A673 (cell line): Measurements from ENCODE around the gene AADACL3. TPM values are rescaled to one million over a fixed set of nuclear protein-coding genes. Genes with fewer than 3 reads are reported as not detected.

ENCODE experiments used
- BruUV-seq: library from RNA; stranded (reverse); fragments of 400-500 nt; replicated peaks from 2 replicates; lab custom pipeline; 2021; lab: Mats Ljungman, UMichigan
- CTCF ChIA-PET: fragments of 300-600 bp; sonication (Branson Sonifier 250); formaldehyde crosslinking; loops from one replicate; lab custom pipeline; 2022; ENCODE audit warnings: antibody characterized with exemption; lab: Charles Lee
- POLR2A ChIA-PET: fragments of 300-600 bp; sonication (Branson Sonifier 250); formaldehyde crosslinking; loops from one replicate; lab custom pipeline; 2022; ENCODE audit warnings: antibody characterized with exemption; ENCODE audit not compliant: low non-redundant PET; lab: Charles Lee
- DNase-seq: peaks from one replicate; pipeline ENCODE4 v3.0.0-alpha.2; 2015; ENCODE audit warnings: low spot score
- H3K27ac ChIP-seq: fragments of 200-600 bp; sonication (generic); 2 replicates; pipeline ENCODE4 v1.5.1; 2016; ENCODE audit warnings: mixed run types, low read depth, mild to moderate bottlenecking, mixed read lengths, antibody characterized with exemption, low read length; ENCODE audit not compliant: poor library complexity, severe bottlenecking
- H3K27me3 ChIP-seq: fragments of 200-600 bp; sonication (generic); replicated peaks from 2 replicates; pipeline ENCODE4 v1.6.1; 2017; ENCODE audit warnings: mixed run types, low read depth, mild to moderate bottlenecking, mixed read lengths, antibody characterized with exemption, low read length; ENCODE audit not compliant: insufficient read depth, poor library complexity
- H3K36me3 ChIP-seq: fragments of 200-600 bp; sonication (generic); 2 replicates; pipeline ENCODE4 v1.6.1; 2016; ENCODE audit warnings: mixed run types, mild to moderate bottlenecking, mixed read lengths, antibody characterized with exemption, low read length; ENCODE audit not compliant: insufficient read depth, poor library complexity, severe bottlenecking
- H3K4me1 ChIP-seq: fragments of 200-600 bp; sonication (generic); 2 replicates; pipeline ENCODE4 v1.6.1; 2017; ENCODE audit warnings: mixed run types, mild to moderate bottlenecking, mixed read lengths, antibody characterized with exemption, low read length; ENCODE audit not compliant: insufficient read depth, poor library complexity, severe bottlenecking
- H3K4me3 ChIP-seq: fragments of 200-600 bp; sonication (generic); 2 replicates; pipeline ENCODE4 v1.5.1; 2016; ENCODE audit warnings: low read depth, mixed run types, mild to moderate bottlenecking, mixed read lengths, low read length; ENCODE audit not compliant: poor library complexity, severe bottlenecking
- H3K9me3 ChIP-seq: fragments of 200-600 bp; sonication (generic); 2 replicates; pipeline ENCODE4 v1.6.1; 2016; ENCODE audit warnings: mixed run types, low read depth, mild to moderate bottlenecking, mixed read lengths, antibody characterized with exemption, low read length; ENCODE audit not compliant: poor library complexity, severe bottlenecking
- CTCF ChIP-seq: fragments of 300-800, 200-600 bp; sonication (generic); conservative IDR thresholded peaks from 2 replicates; pipeline ENCODE4 v1.5.1; 2017; ENCODE audit warnings: low read depth, mild to moderate bottlenecking, antibody characterized with exemption, low read length, moderate library complexity, mixed read lengths
- EZH2 ChIP-seq: fragments of 200-600 bp; sonication (generic); IDR thresholded peaks from 2 replicates; pipeline ENCODE4 v1.6.1; 2017; ENCODE audit warnings: borderline replicate concordance, low read depth, mild to moderate bottlenecking, mixed read lengths, antibody characterized with exemption, low read length; ENCODE audit not compliant: poor library complexity, severe bottlenecking
- intact Hi-C: fragments of 100-400 bp; cut with micrococcal nuclease; formaldehyde crosslinking; loops from one replicate; pipeline ENCODE4 v1.10.0; 2022; ENCODE audit not compliant: unreplicated experiment
- total RNA-seq: library from RNA; stranded (reverse); gene quantifications from 2 replicates; pipeline ENCODE4 v1.2.3, GENCODE V29; 2021

The AADACL3 gene
- total RNA-seq, 1 experiment from 2014 or later = not detected

DNA sequence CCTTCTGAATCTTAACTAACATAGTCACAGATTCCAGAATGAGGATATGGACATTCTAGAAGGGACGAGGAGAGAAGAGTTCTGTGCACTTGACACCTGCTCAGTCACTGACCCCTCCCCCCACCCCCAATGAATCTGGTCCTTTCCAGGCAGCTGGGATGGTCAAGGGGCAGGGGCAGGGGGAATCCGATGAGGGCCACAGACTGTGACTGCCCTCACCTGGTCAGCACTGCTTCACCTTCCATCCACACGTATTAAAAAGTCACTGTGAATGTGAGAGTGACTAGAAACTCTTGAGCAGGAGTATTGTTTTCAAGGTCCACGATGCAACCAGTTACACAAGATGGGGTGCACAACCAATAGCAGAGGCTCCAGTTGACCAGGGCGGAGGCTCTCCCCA lies 48.1 kb downstream of the AADACL3 start:
- no peak for TF ChIP-seq CTCF
- no peak for TF ChIP-seq EZH2
- intact Hi-C loops = no loop called here
- ChIA-PET CTCF (no interaction called here), POLR2A (no interaction called here)
- no peaks in the 10 kb centered on the region for H3K27me3 ChIP-seq
- BruUV-seq = no TSS peak
- H3K27ac ChIP-seq = no peak overlapping the region
- H3K9me3 ChIP-seq = no peaks in the 10 kb centered on the region
- no peaks in the 10 kb centered on the region for H3K4me1 ChIP-seq
- no peak overlapping the region for H3K4me3 ChIP-seq
- no peak for DNase-seq
- no peaks in the 10 kb centered on the region for H3K36me3 ChIP-seq

DNA sequence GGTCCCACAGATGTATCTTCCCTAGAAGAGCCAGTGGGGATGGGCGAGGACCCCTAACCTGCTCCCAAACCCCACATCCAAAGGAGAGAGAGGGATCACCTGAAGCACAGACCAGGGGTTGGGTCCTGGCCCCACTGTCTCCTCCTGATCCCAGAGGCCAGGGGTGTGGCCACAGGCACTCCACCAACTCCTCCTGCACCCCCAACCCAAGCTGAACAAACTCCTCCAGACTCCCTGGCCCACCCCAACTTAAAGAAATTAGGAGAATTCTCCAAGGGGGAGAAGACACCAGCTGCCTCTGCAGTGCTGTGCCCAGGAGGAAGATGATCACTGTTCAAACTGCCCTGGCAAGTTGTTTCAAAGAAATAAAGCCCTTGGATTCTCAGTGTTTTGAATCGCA lies 53.1 kb downstream of the AADACL3 start:
- no peak for TF ChIP-seq EZH2
- TF ChIP-seq CTCF = no peak
- no TSS peak for BruUV-seq
- Histone ChIP-seq H3K27ac (no peak overlapping the region), H3K27me3 (peaks cover 5% of the 10 kb centered on the region), H3K9me3 (no peaks in the 10 kb centered on the region), H3K36me3 (no peaks in the 10 kb centered on the region), H3K4me3 (no peak overlapping the region), H3K4me1 (no peaks in the 10 kb centered on the region)
- ChIA-PET CTCF (no interaction called here), POLR2A (interaction anchor here (0.6 kb wide), 1 partner anchor 475 kb away, joined by 3 read pairs; no protein-coding TSS in a partner anchor)
- no peak for DNase-seq
- intact Hi-C loops = no loop called here

GRCh38 chr1:12769976-12770505 lies 54.1 kb downstream of the AADACL3 start:
- Histone ChIP-seq H3K36me3 (no peaks in the 10 kb centered on the region), H3K9me3 (no peaks in the 10 kb centered on the region), H3K27ac (no peak overlapping the region), H3K4me3 (no peak overlapping the region), H3K27me3 (peaks cover 5% of the 10 kb centered on the region), H3K4me1 (no peaks in the 10 kb centered on the region)
- BruUV-seq = no TSS peak
- no peak for DNase-seq
- CTCF ChIA-PET = no interaction called here
- TF ChIP-seq EZH2 = no peak
- TF ChIP-seq CTCF = no peak
- intact Hi-C loops = no loop called here
- POLR2A ChIA-PET = interaction anchor here (0.6 kb wide), 1 partner anchor 17 kb away, joined by 9 read pairs; no protein-coding TSS in a partner anchor
